GM23248 (cell line): ENCODE results near the gene LRRC1.

Source experiments
- EZH2 ChIP-seq: fragments of 200-600 bp; sonication (generic); IDR thresholded peaks from 2 replicates; pipeline ENCODE4 v1.6.1; 2018; ENCODE audit warnings: antibody characterized with exemption, mild to moderate bottlenecking; ENCODE audit not compliant: insufficient read depth, poor library complexity, severe bottlenecking
- EZH2phosphoT487 ChIP-seq: fragments of 200-600 bp; sonication (generic); IDR thresholded peaks from 2 replicates; pipeline ENCODE4 v1.6.1; 2018; ENCODE audit warnings: antibody characterized with exemption, moderate library complexity, mild to moderate bottlenecking, low read depth; ENCODE audit not compliant: insufficient read depth

DNA sequence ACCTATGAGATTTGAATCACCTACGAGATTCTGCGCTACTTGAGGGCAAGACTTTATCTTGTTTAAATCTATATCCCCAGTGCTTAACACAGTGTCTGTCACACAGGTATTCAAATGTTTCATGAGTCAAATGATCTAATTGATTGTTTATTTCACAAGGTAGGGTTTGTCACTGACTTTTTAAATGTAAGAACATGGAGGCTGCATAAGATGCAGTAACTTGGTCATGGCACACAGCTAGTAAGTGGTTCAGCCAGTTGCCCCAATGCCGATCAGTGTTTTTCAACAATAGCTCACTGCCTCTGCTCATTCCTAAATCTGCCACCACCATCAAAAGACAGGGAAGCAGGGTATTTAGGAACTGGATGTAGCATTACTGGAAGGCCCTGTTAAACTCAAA is 42.4 kb upstream of the LRRC1 start:
- TF ChIP-seq EZH2 (no peak), EZH2phosphoT487 (no peak)
